Karpas-422 (cell line): ENCODE measurements around the gene CNTN4. TPM values are rescaled to one million over a fixed set of nuclear protein-coding genes. Genes with fewer than 3 reads are reported as not detected.
"Not testable (repeated sequence)": the region's sequence is repeated elsewhere in the genome, so short reads cannot be mapped to it uniquely, and the experiment has no call there.

Experiments used
- DNase-seq: peaks from one replicate; pipeline ENCODE4 v3.0.0-alpha.2; 2015
- H2AFZ ChIP-seq: fragments of 200-600 bp; sonication (generic); 2 replicates; pipeline ENCODE4 v1.6.1; 2014; ENCODE audit warnings: antibody characterized with exemption, low read length, mixed read lengths
- H3K27ac ChIP-seq: fragments of 200-600 bp; sonication (generic); 2 replicates; pipeline ENCODE4 v1.5.1; 2014; ENCODE audit warnings: mild to moderate bottlenecking, low read length, moderate library complexity
- H3K27me3 ChIP-seq: fragments of 200-600 bp; sonication (generic); 2 replicates; pipeline ENCODE4 v1.6.1; 2014; ENCODE audit warnings: low read length, mixed read lengths
- H3K36me3 ChIP-seq: fragments of 200-600 bp; sonication (generic); 2 replicates; pipeline ENCODE4 v1.6.1; 2014; ENCODE audit warnings: low read length, mixed read lengths; ENCODE audit not compliant: insufficient read depth
- H3K4me1 ChIP-seq: fragments of 200-600 bp; sonication (generic); 2 replicates; pipeline ENCODE4 v1.6.1; 2014; ENCODE audit warnings: mild to moderate bottlenecking, low read length, mixed read lengths
- H3K4me2 ChIP-seq: fragments of 200-600 bp; sonication (generic); 2 replicates; pipeline ENCODE4 v1.6.1; 2014; ENCODE audit warnings: low read length, low read depth, mild to moderate bottlenecking; ENCODE audit not compliant: poor library complexity, severe bottlenecking
- H3K4me3 ChIP-seq: fragments of 200-600 bp; sonication (generic); 2 replicates; pipeline ENCODE4 v1.5.1; 2014; ENCODE audit warnings: mild to moderate bottlenecking, antibody characterized with exemption, low read length, mixed read lengths
- H3K79me2 ChIP-seq: fragments of 200-600 bp; sonication (generic); 2 replicates; pipeline ENCODE4 v1.6.1; 2014; ENCODE audit warnings: mild to moderate bottlenecking, low read length, mixed read lengths
- H3K9ac ChIP-seq: fragments of 200-600 bp; sonication (generic); 2 replicates; pipeline ENCODE4 v1.6.0; 2014; ENCODE audit warnings: low read length
- H3K9me2 ChIP-seq: fragments of 200-600 bp; sonication (generic), shearing (Covaris generic); replicated peaks from 2 replicates; pipeline ENCODE4 v1.6.0; 2014; ENCODE audit warnings: mild to moderate bottlenecking, low read length, moderate library complexity; ENCODE audit not compliant: insufficient read depth
- H3K9me3 ChIP-seq: fragments of 300-700, 200-600 bp; sonication (generic); 2 replicates; pipeline ENCODE4 v1.6.1; 2014; ENCODE audit warnings: low read length, mixed read lengths
- H4K20me1 ChIP-seq: fragments of 200-600 bp; sonication (generic); 2 replicates; pipeline ENCODE4 v1.6.1; 2014; ENCODE audit warnings: mild to moderate bottlenecking, antibody characterized with exemption, low read length, low read depth; ENCODE audit not compliant: insufficient read depth
- total RNA-seq: library from RNA; depleted of rRNA; stranded (reverse); fragments of >200 nt; shearing (Covaris generic); gene quantifications from 2 replicates; pipeline ENCODE4 v1.2.3, GENCODE V29; 2014; ENCODE audit warnings: low replicate concordance; rRNA removed

Gene CNTN4
- total RNA-seq, result 0.18 and 0.19 TPM in 2 replicates

DNA sequence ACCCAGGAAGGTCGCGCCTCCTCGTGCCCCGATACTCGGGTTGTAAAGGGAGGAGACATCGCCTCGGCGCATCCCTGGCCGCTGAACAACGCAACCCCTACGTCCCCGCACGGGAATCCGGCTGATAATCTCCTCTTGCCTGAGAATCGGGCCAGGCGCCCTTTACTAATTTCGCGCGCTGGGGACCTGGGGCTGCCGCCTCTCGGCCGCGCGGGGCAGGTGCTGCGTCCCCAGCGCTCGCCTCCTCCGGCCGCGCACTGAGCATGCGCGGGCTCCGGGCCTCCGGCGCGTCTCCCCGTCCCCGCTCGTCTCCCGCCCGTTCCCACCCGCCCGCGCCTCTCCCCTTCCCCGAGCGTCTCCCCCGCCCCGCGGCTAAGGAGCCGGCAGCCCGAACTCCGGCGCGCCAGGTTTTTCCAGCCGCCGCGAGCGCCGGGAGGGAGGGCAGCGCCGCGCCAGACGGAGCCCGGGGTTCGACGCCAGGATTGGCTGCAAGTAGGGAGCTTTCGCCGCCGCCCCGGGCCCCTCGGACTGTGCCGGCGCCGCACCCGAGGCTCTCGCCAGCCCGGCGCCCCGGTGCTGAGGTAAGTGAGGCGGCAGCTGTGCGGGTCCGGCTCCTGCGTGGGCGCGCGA, at the start of gene CNTN4:
Gene CNTN4 (plus strand): TSS at position 469 of the 630 bp plus-strand sequence.
- no peaks in the 10 kb centered on the region for H3K4me1 ChIP-seq
- no peaks in the 10 kb centered on the region for H4K20me1 ChIP-seq
- no peak within 1 kb of the TSS for H3K4me2 ChIP-seq
- no peak for DNase-seq
- no peaks in the 10 kb centered on the region for H3K79me2 ChIP-seq
- H3K9me2 ChIP-seq, result no peaks in the 10 kb centered on the region
- H3K36me3 ChIP-seq, result no peaks in the 10 kb centered on the region
- H3K9ac ChIP-seq, result no peak within 1 kb of the TSS
- H2AFZ ChIP-seq, result no peak within 1 kb of the TSS
- H3K27ac ChIP-seq, result no peak within 1 kb of the TSS
- no peak within 1 kb of the TSS for H3K4me3 ChIP-seq
- no peaks in the 10 kb centered on the region for H3K9me3 ChIP-seq
- no peaks in the 10 kb centered on the region for H3K27me3 ChIP-seq

DNA sequence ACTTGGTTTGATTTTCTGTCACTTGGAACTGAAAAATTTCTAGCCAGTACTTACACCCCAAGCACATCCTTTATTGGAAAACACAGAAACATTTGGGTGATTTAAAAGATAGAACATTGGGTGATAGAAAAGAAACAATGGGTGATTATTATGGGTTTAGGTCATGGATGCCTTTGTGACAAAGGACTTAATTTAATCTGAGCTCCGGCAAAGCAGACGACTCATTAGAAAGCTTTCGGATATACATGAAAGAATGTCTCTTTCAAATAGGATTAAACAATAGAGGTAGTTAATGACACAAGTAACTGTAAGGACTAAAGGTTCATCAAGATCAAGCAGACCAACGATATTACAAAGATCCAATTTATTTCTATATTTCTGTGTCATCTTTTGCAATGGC, 37.3 kb upstream of the CNTN4 start:
- H3K9me3 ChIP-seq, result no peaks in the 10 kb centered on the region
- DNase-seq, result no peak
- no peaks in the 10 kb centered on the region for H3K4me1 ChIP-seq
- H3K36me3 ChIP-seq, result no peaks in the 10 kb centered on the region
- H3K27me3 ChIP-seq, result no peaks in the 10 kb centered on the region
- H3K79me2 ChIP-seq, result no peaks in the 10 kb centered on the region
- no peak overlapping the region for H3K27ac ChIP-seq
- H2AFZ ChIP-seq, result no peak overlapping the region
- H3K9ac ChIP-seq, result no peak overlapping the region
- H3K4me3 ChIP-seq, result no peak overlapping the region
- H3K4me2 ChIP-seq, result no peak overlapping the region
- H4K20me1 ChIP-seq, result no peaks in the 10 kb centered on the region
- H3K9me2 ChIP-seq, result no peaks in the 10 kb centered on the region

DNA sequence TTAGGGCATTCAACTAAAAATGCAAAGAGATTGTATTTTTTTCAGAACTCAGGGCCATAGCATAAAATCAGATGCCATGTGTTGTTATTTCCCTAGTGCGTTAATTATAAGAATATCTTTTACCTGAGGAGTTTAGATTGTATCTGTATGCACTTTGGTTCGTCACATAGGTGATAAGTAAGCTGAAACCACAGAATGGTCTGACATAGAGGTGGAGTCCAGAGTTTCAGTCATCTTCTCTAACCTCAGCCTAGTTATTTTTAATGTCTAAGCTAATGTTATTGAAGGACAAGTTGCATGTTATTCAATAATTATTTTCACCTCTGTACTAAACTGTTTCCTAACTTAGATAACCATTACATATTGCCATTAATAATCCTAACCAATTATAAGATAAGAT, 27.1 kb upstream of the CNTN4 start:
- no peaks in the 10 kb centered on the region for H3K9me2 ChIP-seq
- H3K79me2 ChIP-seq, result no peaks in the 10 kb centered on the region
- H3K27me3 ChIP-seq, result no peaks in the 10 kb centered on the region
- H2AFZ ChIP-seq, result no peak overlapping the region
- DNase-seq, result no peak
- H3K4me2 ChIP-seq, result no peak overlapping the region
- H3K27ac ChIP-seq, result no peak overlapping the region
- no peaks in the 10 kb centered on the region for H4K20me1 ChIP-seq
- H3K9me3 ChIP-seq, result no peaks in the 10 kb centered on the region; the same call in 1 of the 2 replicates
- no peaks in the 10 kb centered on the region for H3K4me1 ChIP-seq
- H3K36me3 ChIP-seq, result no peaks in the 10 kb centered on the region
- no peak overlapping the region for H3K4me3 ChIP-seq
- H3K9ac ChIP-seq, result no peak overlapping the region

DNA sequence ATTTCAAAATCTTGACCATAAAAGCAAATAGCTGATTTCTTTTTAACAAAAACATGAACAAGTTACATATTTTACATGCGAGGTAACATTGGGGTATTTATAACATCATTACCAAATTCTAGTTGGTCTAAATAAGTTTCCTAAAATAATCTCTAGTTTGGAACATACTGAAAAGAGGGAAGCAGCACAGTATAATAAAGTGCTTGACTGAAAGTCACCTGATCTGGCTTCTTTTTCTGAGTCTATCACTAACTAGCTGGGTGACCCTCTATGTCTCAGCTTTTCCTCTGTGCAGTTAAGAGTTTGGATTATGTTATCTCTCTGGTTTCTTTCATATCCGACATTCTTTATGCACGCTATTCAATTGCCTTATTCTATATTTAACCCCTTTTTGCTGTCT, 19.8 kb upstream of the CNTN4 start:
- no peak for DNase-seq
- no peak overlapping the region for H3K9ac ChIP-seq
- H3K27me3 ChIP-seq, result no peaks in the 10 kb centered on the region
- H3K9me3 ChIP-seq, result no peaks in the 10 kb centered on the region; the same call in 1 of the 2 replicates
- H3K4me2 ChIP-seq, result no peak overlapping the region
- H3K36me3 ChIP-seq, result no peaks in the 10 kb centered on the region
- no peak overlapping the region for H3K27ac ChIP-seq
- no peak overlapping the region for H3K4me3 ChIP-seq
- H3K9me2 ChIP-seq, result no peaks in the 10 kb centered on the region
- no peak overlapping the region for H2AFZ ChIP-seq
- H4K20me1 ChIP-seq, result no peaks in the 10 kb centered on the region
- no peaks in the 10 kb centered on the region for H3K79me2 ChIP-seq
- H3K4me1 ChIP-seq, result no peaks in the 10 kb centered on the region

DNA sequence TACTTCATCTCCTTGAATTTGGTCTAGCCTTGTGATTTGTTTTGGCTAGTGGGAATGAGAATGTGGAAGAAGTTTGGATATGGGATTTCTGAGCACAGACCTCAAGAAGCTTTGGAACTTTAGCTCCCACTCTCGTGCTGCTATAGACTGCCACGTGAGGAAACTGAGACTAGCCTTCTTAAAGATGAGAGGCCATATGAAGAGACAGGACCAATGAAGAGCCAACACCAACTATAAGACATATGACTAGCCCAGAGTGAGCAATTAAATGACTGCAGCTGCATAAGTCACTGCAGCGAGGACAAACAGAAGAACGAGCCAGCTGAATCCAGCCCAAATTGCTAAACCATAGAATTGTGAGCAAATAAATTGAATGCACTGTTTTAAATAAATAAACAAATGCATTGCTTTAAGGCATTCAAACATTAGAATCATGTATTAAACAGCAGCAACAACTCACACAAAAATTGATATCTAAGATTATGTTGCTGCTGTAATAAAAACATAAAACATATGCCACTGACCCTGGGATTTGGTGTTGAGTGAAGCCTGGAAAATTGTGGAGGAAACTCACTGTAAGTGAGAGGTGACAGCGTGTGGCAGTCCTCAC, 15.7 kb upstream of the CNTN4 start:
- Histone ChIP-seq H3K27me3 (no peaks in the 10 kb centered on the region), H3K9me3 (no peaks in the 10 kb centered on the region; the same call in 1 of the 2 replicates), H3K27ac (no peak overlapping the region), H4K20me1 (no peaks in the 10 kb centered on the region), H3K4me2 (no peak overlapping the region), H3K9ac (no peak overlapping the region), H3K4me1 (no peaks in the 10 kb centered on the region), H2AFZ (no peak overlapping the region), H3K79me2 (no peaks in the 10 kb centered on the region), H3K36me3 (no peaks in the 10 kb centered on the region), H3K9me2 (no peaks in the 10 kb centered on the region), H3K4me3 (no peak overlapping the region)
- no peak for DNase-seq

DNA sequence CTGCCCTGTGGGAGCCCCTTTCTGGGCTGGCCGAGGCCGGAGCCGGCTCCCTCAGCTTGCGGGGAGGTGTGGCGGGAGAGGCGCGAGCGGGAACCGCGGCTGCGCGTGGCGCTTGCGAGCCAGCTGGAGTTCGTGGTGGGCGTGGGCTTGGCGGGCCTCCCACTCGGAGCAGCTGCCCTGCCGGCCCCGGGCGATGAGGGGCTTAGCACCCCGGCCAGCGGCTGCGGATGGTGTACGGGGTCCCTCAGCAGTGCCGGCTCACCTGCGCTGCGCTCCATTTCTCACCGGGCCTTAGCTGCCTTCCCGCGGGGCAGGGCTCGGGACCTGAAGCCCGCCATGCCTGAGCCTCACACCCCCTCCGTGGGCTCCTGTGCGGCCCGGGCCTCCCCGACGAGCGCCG, 15.1 kb upstream of the CNTN4 start:
- H3K4me3 ChIP-seq, H2AFZ ChIP-seq, H3K9me3 ChIP-seq: not testable (repeated sequence)

GRCh38 chr3:2090095-2090911, 8.4 kb upstream of the CNTN4 start:
- Histone ChIP-seq H3K27ac (no peak overlapping the region), H3K9ac (no peak overlapping the region), H3K4me3 (no peak overlapping the region), H3K27me3 (no peaks in the 10 kb centered on the region), H4K20me1 (no peaks in the 10 kb centered on the region), H3K9me3 (no peaks in the 10 kb centered on the region), H3K36me3 (no peaks in the 10 kb centered on the region), H2AFZ (no peak overlapping the region), H3K4me2 (no peak overlapping the region), H3K4me1 (no peaks in the 10 kb centered on the region), H3K9me2 (no peaks in the 10 kb centered on the region), H3K79me2 (no peaks in the 10 kb centered on the region)
- DNase-seq, result no peak

More for the DNA sequence above, 15.1 kb upstream of the CNTN4 start:
- not testable (repeated sequence) for H3K27ac ChIP-seq, H3K4me2 ChIP-seq, H4K20me1 ChIP-seq, H3K9me2 ChIP-seq, H3K4me1 ChIP-seq, H3K36me3 ChIP-seq, DNase-seq, H3K79me2 ChIP-seq, H3K9ac ChIP-seq, H3K27me3 ChIP-seq

GRCh38 chr3:2092758-2093157, 5.9 kb upstream of the CNTN4 start:
- Histone ChIP-seq H2AFZ (no peak overlapping the region), H3K36me3 (no peaks in the 10 kb centered on the region), H3K27ac (no peak overlapping the region), H3K27me3 (no peaks in the 10 kb centered on the region), H3K9ac (no peak overlapping the region), H3K9me2 (no peaks in the 10 kb centered on the region), H3K4me1 (no peaks in the 10 kb centered on the region), H3K4me2 (no peak overlapping the region), H4K20me1 (no peaks in the 10 kb centered on the region), H3K4me3 (no peak overlapping the region), H3K79me2 (no peaks in the 10 kb centered on the region), H3K9me3 (no peaks in the 10 kb centered on the region)
- DNase-seq, result no peak
